Sigmoid colon (tissue), 7 donors: Measurements from ENCODE around the gene RIPOR3. TPM values are rescaled to one million over a fixed set of nuclear protein-coding genes. Genes with fewer than 3 reads are reported as not detected.

Source experiments
- DNase-seq: peaks from one replicate; pipeline ENCODE4 v3.0.0-alpha.2; 2019
- H3K27ac ChIP-seq, 4 donors: fragments of 200-600 bp; sonication (generic); one replicate each; pipeline ENCODE4 v1.5.1; 2016 to 2019; ENCODE audit warnings: mild to moderate bottlenecking in 1 of 4
- H3K27me3 ChIP-seq, 3 donors: fragments of 200-600 bp; sonication (generic); one replicate each; pipeline ENCODE4 v1.5.1; 2019; ENCODE audit warnings: mild to moderate bottlenecking in 1 of 3
- H3K36me3 ChIP-seq, 4 donors: fragments of 200-600 bp; sonication (generic); one replicate each; pipeline ENCODE4 v1.5.1; 2016 to 2019
- H3K4me1 ChIP-seq, 4 donors: fragments of 200-600 bp; sonication (generic); one replicate each; pipeline ENCODE4 v1.5.1; 2017 to 2019
- H3K4me3 ChIP-seq, 4 donors: fragments of 200-600 bp; sonication (generic); one replicate each; pipeline ENCODE4 v1.5.1; 2017 to 2019; ENCODE audit warnings: mild to moderate bottlenecking in 2 of 4, moderate library complexity in 1 of 4
- H3K9me3 ChIP-seq, 4 donors: fragments of 200-600 bp in 3 of 4; sonication (generic) in 3 of 4; one replicate each; pipeline versions ENCODE4 v1.5.1 to v1.6.1; 2013 to 2019
- EP300 ChIP-seq, 4 donors: sonication (generic); formaldehyde crosslinking; IDR thresholded peaks; one replicate each; pipeline ENCODE4 v1.6.1; 2017; ENCODE audit warnings: antibody characterized with exemption in 4 of 4
- POLR2A ChIP-seq, 2 donors: fragments of 450-650 bp; IDR thresholded peaks; one replicate each; pipeline ENCODE4 v1.6.1; 2016; ENCODE audit warnings: antibody characterized with exemption in 2 of 2, mild to moderate bottlenecking in 2 of 2, moderate library complexity in 2 of 2
- POLR2AphosphoS5 ChIP-seq, 4 donors: sonication (generic); formaldehyde crosslinking; IDR thresholded peaks; one replicate each; pipeline ENCODE4 v1.6.1; 2017; ENCODE audit warnings: antibody characterized with exemption in 4 of 4
- WGBS, 2 donors: extraction: QIAGEN DNeasy Blood & Tissue Kit; methylation state at CpG; one replicate each; pipeline ENCODE4 v1.1.7; 2013; 5-methylcytosine and 5-hydroxymethylcytosine counted together
- intact Hi-C: fragments of 100-400 bp; cut with DNase I; formaldehyde crosslinking; loops from one replicate; pipeline ENCODE4 v1.15.1; 2023
- polyA plus RNA-seq, 3 donors: library from polyadenylated mRNA; stranded (reverse); fragments of 200-250 nt; gene quantifications; one replicate each; pipeline ENCODE4 v1.2.3, GENCODE V29; 2013
- total RNA-seq, 4 donors: library from RNA; depleted of rRNA; stranded (reverse); fragments of >200 nt; gene quantifications; one replicate each; pipeline ENCODE4 v1.1.0, GENCODE V29; 2016
- TF ChIP-seq, protein P1 (sequence below), 4 experiments: fragments of 450-650 bp in 3 of 4; fragments of 200-600 bp in 1 of 4; IDR thresholded peaks; one replicate each; pipeline ENCODE4 v1.5.1; 2016 to 2019; ENCODE audit warnings: antibody characterized with exemption in 4 of 4, mild to moderate bottlenecking in 3 of 4, moderate library complexity in 2 of 4
- donor health status: healthy with polysubstance abuse.
- donor health status: Bipolar disorder and iron deficiency.
- donor health status: healthy.

The RIPOR3 gene
- total and polyA plus RNA-seq, 7 donors = 0.92 to 28.0 (median 9.4) TPM

- no peaks in the 10 kb centered on the region for H3K36me3 ChIP-seq
- no peaks in the 10 kb centered on the region for H3K9me3 ChIP-seq
- H3K27me3 ChIP-seq = no peaks in the 10 kb centered on the region
- DNase-seq = no peak
- no peak overlapping the region for H3K4me3 ChIP-seq
- intact Hi-C loops = no loop called here
- H3K27ac ChIP-seq = no peak overlapping the region
- TF ChIP-seq, protein P1, sequence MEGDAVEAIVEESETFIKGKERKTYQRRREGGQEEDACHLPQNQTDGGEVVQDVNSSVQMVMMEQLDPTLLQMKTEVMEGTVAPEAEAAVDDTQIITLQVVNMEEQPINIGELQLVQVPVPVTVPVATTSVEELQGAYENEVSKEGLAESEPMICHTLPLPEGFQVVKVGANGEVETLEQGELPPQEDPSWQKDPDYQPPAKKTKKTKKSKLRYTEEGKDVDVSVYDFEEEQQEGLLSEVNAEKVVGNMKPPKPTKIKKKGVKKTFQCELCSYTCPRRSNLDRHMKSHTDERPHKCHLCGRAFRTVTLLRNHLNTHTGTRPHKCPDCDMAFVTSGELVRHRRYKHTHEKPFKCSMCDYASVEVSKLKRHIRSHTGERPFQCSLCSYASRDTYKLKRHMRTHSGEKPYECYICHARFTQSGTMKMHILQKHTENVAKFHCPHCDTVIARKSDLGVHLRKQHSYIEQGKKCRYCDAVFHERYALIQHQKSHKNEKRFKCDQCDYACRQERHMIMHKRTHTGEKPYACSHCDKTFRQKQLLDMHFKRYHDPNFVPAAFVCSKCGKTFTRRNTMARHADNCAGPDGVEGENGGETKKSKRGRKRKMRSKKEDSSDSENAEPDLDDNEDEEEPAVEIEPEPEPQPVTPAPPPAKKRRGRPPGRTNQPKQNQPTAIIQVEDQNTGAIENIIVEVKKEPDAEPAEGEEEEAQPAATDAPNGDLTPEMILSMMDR (IDR thresholded peaks at IDR 0.05) = no peak
- no peak for TF ChIP-seq POLR2AphosphoS5 (IDR thresholded peaks at IDR 0.05)
- no peak for TF ChIP-seq POLR2A (IDR thresholded peaks at IDR 0.05)
- TF ChIP-seq EP300 (IDR thresholded peaks at IDR 0.05) = no peak
- 71 to 86% methylated on average over 13 of the region's 13 CpGs for WGBS, 2 donors
- H3K4me1 ChIP-seq = no peaks in the 10 kb centered on the region
Observed at GRCh38 chr20:50711113-50711825, 19.9 kb upstream of the RIPOR3 start.

- no peaks in the 10 kb centered on the region for H3K9me3 ChIP-seq
- intact Hi-C loops = no loop called here
- WGBS, 2 donors = 74 to 79% methylated on average over 9 of the region's 9 CpGs
- H3K27me3 ChIP-seq = no peaks in the 10 kb centered on the region
- no peaks in the 10 kb centered on the region for H3K4me1 ChIP-seq
- no peak for TF ChIP-seq POLR2A (IDR thresholded peaks at IDR 0.05)
- TF ChIP-seq EP300 (IDR thresholded peaks at IDR 0.05) = no peak
- TF ChIP-seq, protein P1 (IDR thresholded peaks at IDR 0.05) = no peak
- no peak for TF ChIP-seq POLR2AphosphoS5 (IDR thresholded peaks at IDR 0.05)
- no peak overlapping the region for H3K27ac ChIP-seq
- H3K4me3 ChIP-seq = no peak overlapping the region
- H3K36me3 ChIP-seq = no peaks in the 10 kb centered on the region
- no peak for DNase-seq
Observed at GRCh38 chr20:50710492-50711063, 19.2 kb upstream of the RIPOR3 start.

DNA sequence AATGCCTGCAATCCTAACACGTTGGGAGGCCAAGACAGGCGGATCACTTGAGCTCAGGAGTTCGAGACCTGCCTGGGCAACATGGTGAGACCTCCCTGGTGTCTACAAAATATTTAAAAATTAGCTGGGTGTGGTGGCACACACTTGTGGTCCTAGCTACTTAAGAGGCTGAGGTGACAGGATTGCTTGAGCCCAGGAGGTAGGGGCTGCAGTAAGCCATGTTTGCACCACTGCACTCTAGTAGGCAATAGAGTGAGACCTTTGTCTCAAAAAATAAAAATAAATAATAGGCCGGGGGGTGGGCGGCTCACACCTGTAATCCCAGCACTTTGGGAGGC is 18.3 kb upstream of the RIPOR3 start:
- WGBS, 2 donors = 75 to 79% methylated on average over 5 of the region's 5 CpGs
- H3K27me3 ChIP-seq = no peaks in the 10 kb centered on the region
- intact Hi-C loops = no loop called here

DNA sequence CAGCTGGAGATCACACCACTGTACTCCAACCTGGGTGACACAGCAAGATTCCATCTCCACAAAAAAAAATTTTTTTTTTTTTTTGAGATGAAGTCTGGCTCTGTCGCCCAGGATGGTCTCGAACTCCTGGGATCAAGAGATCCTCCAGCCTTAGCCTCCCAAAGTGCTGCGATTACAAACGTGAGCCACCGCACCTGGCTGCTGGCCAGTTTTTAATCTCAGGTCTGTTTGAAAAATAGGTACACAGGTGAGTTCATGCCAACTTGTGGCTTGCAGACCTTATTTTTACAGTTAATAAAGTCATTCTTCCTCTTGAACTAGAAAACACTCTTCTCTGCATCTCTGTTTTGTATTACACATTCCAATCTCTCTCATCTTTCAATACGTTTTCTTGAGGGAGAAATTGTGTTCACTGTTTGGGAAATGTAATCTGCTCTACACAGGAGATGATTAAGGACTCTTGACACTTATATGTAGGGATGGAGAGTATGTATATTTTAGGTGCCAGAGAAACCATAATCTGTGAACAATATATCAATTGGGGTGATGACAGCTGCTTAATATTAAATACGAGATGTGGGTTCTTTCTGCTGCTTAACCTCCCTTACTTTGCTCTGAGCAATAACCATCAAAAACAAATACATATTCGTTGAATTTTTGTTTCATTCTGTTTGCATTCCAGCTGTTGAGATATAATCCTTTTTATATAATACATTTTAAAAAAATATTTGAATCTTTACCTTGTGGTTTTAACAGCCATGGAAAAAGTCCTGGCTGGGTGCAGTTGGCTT is 17.7 kb upstream of the RIPOR3 start:
- H3K4me1 ChIP-seq = no peaks in the 10 kb centered on the region
- no peak overlapping the region for H3K27ac ChIP-seq
- H3K36me3 ChIP-seq = no peaks in the 10 kb centered on the region
- TF ChIP-seq, protein P1 (IDR thresholded peaks at IDR 0.05) = no peak
- TF ChIP-seq EP300 (IDR thresholded peaks at IDR 0.05) (no peak), POLR2AphosphoS5 (IDR thresholded peaks at IDR 0.05) (no peak), POLR2A (IDR thresholded peaks at IDR 0.05) (no peak)
- no peak for DNase-seq
- intact Hi-C loops = no loop called here
- no peaks in the 10 kb centered on the region for H3K27me3 ChIP-seq
- no peaks in the 10 kb centered on the region for H3K9me3 ChIP-seq
- 54 to 74% methylated on average over 8 of the region's 8 CpGs for WGBS, 2 donors
- H3K4me3 ChIP-seq = no peak overlapping the region

More for the DNA sequence above, 18.3 kb upstream of the RIPOR3 start:
- no peaks in the 10 kb centered on the region for H3K36me3 ChIP-seq
- H3K9me3 ChIP-seq = no peaks in the 10 kb centered on the region
- DNase-seq = no peak
- no peaks in the 10 kb centered on the region for H3K4me1 ChIP-seq
- H3K27ac ChIP-seq = no peak overlapping the region
- H3K4me3 ChIP-seq = no peak overlapping the region
- TF ChIP-seq POLR2A (IDR thresholded peaks at IDR 0.05) = no peak
- no peak for TF ChIP-seq EP300 (IDR thresholded peaks at IDR 0.05)
- no peak for TF ChIP-seq POLR2AphosphoS5 (IDR thresholded peaks at IDR 0.05)

- H3K9me3 ChIP-seq = no peaks in the 10 kb centered on the region
- WGBS, 2 donors = 94 to 98% methylated on average over 1 of the region's 1 CpG
- no peak for DNase-seq
- H3K4me1 ChIP-seq = no peaks in the 10 kb centered on the region
- no peaks in the 10 kb centered on the region for H3K27me3 ChIP-seq
- H3K36me3 ChIP-seq = no peaks in the 10 kb centered on the region
- no peak overlapping the region for H3K4me3 ChIP-seq
- intact Hi-C loops = no loop called here
- TF ChIP-seq POLR2A (IDR thresholded peaks at IDR 0.05) = no peak
- no peak for TF ChIP-seq EP300 (IDR thresholded peaks at IDR 0.05)
- TF ChIP-seq, protein P1 (IDR thresholded peaks at IDR 0.05) = no peak
- TF ChIP-seq POLR2AphosphoS5 (IDR thresholded peaks at IDR 0.05) = no peak
- H3K27ac ChIP-seq = no peak overlapping the region
Observed at GRCh38 chr20:50704971-50705370, 13.6 kb upstream of the RIPOR3 start.
